Activated CD8-positive, alpha-beta T cell treated with anti-CD3 and anti-CD28 coated beads, Interleukin-2, amount 10 ng/mL, durations not matched to agents 7 days and 5 days (primary cell): ENCODE data around the gene MCM9. TPM values are rescaled to one million over a fixed set of nuclear protein-coding genes. Genes with fewer than 3 reads are reported as not detected.

Experiments
- ATAC-seq: fragments of 150-1000 bp; cut with Tn5 transposase; one replicate; pipeline ENCODE4 v1.10.0; 2021; ENCODE audit warnings: moderate library complexity
- CTCF ChIA-PET: fragments of 350-600 bp; sonication (Branson Sonifier 250); formaldehyde crosslinking; loops from one replicate; lab custom pipeline; 2021; ENCODE audit warnings: antibody characterized with exemption; lab: Charles Lee
- POLR2A ChIA-PET: fragments of 350-600 bp; sonication (Branson Sonifier 250); formaldehyde crosslinking; loops from one replicate; lab custom pipeline; 2021; ENCODE audit warnings: antibody characterized with exemption; lab: Charles Lee
- DNase-seq: peaks from one replicate; pipeline ENCODE4 v3.0.0-alpha.2; 2020
- H3K27ac Mint-ChIP-seq: one replicate; pipeline ENCODE4 v1.8.0; 2021; ENCODE audit warnings: mild to moderate bottlenecking, mixed read lengths
- H3K27me3 Mint-ChIP-seq: one replicate; pipeline ENCODE4 v1.8.0; 2021; ENCODE audit warnings: low read depth, mixed read lengths
- H3K36me3 Mint-ChIP-seq: one replicate; pipeline ENCODE4 v1.8.0; 2021; ENCODE audit warnings: low read depth, mixed read lengths
- H3K4me1 Mint-ChIP-seq: one replicate; pipeline ENCODE4 v1.8.0; 2021; ENCODE audit warnings: low read depth, mixed read lengths
- H3K4me3 Mint-ChIP-seq: one replicate; pipeline ENCODE4 v1.8.0; 2021; ENCODE audit warnings: mild to moderate bottlenecking, mixed read lengths
- H3K9me3 Mint-ChIP-seq: one replicate; pipeline ENCODE4 v1.8.0; 2022; ENCODE audit warnings: mixed read lengths; ENCODE audit not compliant: insufficient read depth
- total RNA-seq, 2 experiments: library from RNA; stranded (reverse); gene quantifications; one replicate each; pipeline ENCODE4 v1.2.3, GENCODE V29; 2021

Gene MCM9
- total RNA-seq, 2 experiments from 2014 or later = 18.1 to 18.8 TPM

DNA sequence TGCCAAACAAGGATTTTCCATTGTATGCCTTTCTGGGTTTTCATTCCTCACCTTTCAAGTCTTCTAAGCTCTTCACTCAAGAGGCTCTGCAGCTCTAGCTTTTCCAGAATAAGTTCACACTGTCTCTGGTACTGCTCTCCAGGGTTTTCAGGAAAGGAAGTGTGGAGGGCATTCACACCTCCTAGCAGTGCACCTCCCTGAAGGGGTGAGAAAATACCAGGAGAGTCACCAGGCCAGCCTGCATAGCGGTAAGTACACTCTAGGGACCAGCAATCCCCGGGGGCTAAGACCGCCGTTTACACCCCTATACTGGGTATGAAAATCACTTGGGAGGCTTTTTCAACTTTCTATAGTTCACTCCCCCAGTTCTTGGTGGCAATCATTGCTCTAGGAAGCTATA, 108.9 kb downstream of the MCM9 start:
- H3K27ac Mint-ChIP-seq = no peak overlapping the region
- no peak overlapping the region for H3K4me3 Mint-ChIP-seq
- POLR2A ChIA-PET = no interaction called here
- no peaks in the 10 kb centered on the region for H3K27me3 Mint-ChIP-seq
- peaks cover 54% of the 10 kb centered on the region for H3K36me3 Mint-ChIP-seq
- peaks cover 4% of the 10 kb centered on the region for H3K4me1 Mint-ChIP-seq
- DNase-seq = no peak
- peaks cover 8% of the 10 kb centered on the region for H3K9me3 Mint-ChIP-seq
- no peak for ATAC-seq
- CTCF ChIA-PET = no interaction called here

DNA sequence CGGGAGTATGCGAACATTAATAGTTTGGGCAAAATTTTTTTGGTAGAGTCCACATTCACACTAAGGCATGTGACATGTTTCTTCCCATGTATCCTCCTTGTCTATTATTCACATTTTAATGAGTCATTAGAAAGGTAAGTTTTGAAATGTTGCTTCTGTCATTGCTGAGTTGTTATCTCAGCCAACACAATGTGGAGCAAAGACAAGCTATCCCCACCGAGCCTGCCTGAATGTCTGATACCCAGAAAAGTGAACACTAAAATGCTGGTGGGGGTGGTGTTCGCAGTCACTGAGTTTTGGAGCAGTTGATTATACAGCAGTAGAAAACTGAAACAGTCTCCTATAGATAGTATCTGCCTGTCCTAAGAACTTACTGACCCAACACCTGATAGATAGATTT, 109.3 kb downstream of the MCM9 start:
- H3K9me3 Mint-ChIP-seq = peaks cover 11% of the 10 kb centered on the region
- peaks cover 58% of the 10 kb centered on the region for H3K36me3 Mint-ChIP-seq
- DNase-seq (no peak), ATAC-seq (no peak)
- CTCF ChIA-PET = no interaction called here
- POLR2A ChIA-PET = no interaction called here
- peaks cover 4% of the 10 kb centered on the region for H3K4me1 Mint-ChIP-seq
- no peaks in the 10 kb centered on the region for H3K27me3 Mint-ChIP-seq
- H3K4me3 Mint-ChIP-seq = no peak overlapping the region
- H3K27ac Mint-ChIP-seq = no peak overlapping the region

DNA sequence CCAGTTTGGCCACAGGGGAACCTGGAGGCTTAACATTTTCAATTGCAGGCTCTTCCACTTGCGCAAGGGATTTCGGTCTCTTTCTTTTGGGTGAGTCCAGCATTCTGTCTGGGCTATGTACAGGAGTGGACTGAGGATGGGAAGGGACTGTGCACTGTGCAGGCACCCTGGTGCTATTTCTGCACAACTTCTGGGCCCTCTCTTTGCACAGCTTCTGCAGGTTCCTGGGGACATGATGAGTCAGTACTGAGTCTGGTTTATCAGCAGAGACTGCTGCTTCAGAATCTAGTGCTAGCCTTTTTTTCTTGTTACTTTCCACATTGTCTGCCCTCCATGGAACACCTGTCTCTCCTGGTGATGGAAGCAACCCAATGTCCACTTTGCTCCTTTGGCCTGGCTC, 119.5 kb downstream of the MCM9 start:
- Mint-ChIP-seq H3K4me3 (no peak overlapping the region), H3K4me1 (peaks cover 27% of the 10 kb centered on the region), H3K36me3 (peaks cover 54% of the 10 kb centered on the region), H3K27ac (peak overlapping the region; percentile 23), H3K27me3 (no peaks in the 10 kb centered on the region), H3K9me3 (peaks cover 15% of the 10 kb centered on the region)
- ChIA-PET CTCF (no interaction called here), POLR2A (interaction anchor here (0.8 to 1.7 kb wide), 2 partner anchors 80 to 106 kb away, joined by 3 to 4 read pairs; no protein-coding TSS in a partner anchor)
- DNase-seq (no peak), ATAC-seq (no peak)

DNA sequence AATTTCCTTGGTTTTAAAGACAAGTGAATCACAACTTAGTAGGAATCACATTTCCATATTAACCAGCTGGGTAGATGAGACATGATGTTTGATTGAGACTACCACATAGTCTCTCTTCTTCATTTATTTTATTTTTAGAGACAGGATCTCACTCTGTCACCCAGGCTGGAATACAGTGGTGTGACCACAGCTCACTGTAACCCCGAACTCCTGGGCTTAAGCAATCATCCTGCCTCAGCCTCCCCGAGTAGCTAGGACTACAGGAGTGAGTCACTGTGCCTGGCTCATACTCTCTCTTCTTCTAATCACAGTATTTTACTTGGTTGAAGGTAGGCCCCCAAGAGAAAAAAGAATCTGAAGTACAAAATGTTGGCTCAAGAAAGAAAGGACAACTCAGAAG, 121.2 kb downstream of the MCM9 start:
- DNase-seq = no peak
- ChIA-PET POLR2A (interaction anchor here (0.6 to 1.7 kb wide), 3 partner anchors 28 to 105 kb away, joined by 3 to 4 read pairs (median 3); no protein-coding TSS in a partner anchor), CTCF (interaction anchor here (0.7 to 1.3 kb wide), 3 partner anchors 13 to 529 kb away, joined by 3 to 4 read pairs (median 3); no protein-coding TSS in a partner anchor)
- Mint-ChIP-seq H3K4me3 (no peak overlapping the region), H3K4me1 (peaks cover 44% of the 10 kb centered on the region), H3K36me3 (peaks cover 59% of the 10 kb centered on the region), H3K27me3 (no peaks in the 10 kb centered on the region), H3K27ac (no peak overlapping the region), H3K9me3 (peaks cover 10% of the 10 kb centered on the region)
- no peak for ATAC-seq

DNA sequence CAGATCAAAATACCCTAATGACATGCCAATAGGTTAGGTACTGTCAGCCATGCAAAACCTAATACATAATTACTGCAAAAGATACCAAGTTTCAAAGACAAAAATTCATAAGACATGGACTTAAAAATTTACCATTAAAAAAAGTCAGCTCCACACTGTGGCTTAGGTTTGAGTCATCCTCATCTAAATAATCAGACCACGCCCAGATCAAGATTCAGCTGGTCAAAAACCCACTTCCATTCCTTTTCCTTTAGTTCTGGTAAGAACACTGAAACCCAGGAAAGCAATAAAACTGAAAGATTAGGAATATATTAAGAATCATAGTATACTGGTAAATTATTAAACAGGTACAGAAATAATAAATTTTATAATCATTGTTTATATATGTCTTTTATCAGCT, 122.0 kb downstream of the MCM9 start:
- CTCF ChIA-PET = interaction anchor here (0.7 to 1.3 kb wide), 3 partner anchors 12 to 529 kb away, joined by 3 to 4 read pairs (median 3); no protein-coding TSS in a partner anchor
- Mint-ChIP-seq H3K9me3 (peaks cover 10% of the 10 kb centered on the region), H3K36me3 (peaks cover 62% of the 10 kb centered on the region), H3K27me3 (no peaks in the 10 kb centered on the region), H3K4me3 (no peak overlapping the region), H3K4me1 (peaks cover 52% of the 10 kb centered on the region), H3K27ac (no peak overlapping the region)
- no peak for DNase-seq
- ATAC-seq = no peak
- POLR2A ChIA-PET = interaction anchor here (0.8 kb wide), 1 partner anchor 104 kb away, joined by 3 read pairs; no protein-coding TSS in a partner anchor

DNA sequence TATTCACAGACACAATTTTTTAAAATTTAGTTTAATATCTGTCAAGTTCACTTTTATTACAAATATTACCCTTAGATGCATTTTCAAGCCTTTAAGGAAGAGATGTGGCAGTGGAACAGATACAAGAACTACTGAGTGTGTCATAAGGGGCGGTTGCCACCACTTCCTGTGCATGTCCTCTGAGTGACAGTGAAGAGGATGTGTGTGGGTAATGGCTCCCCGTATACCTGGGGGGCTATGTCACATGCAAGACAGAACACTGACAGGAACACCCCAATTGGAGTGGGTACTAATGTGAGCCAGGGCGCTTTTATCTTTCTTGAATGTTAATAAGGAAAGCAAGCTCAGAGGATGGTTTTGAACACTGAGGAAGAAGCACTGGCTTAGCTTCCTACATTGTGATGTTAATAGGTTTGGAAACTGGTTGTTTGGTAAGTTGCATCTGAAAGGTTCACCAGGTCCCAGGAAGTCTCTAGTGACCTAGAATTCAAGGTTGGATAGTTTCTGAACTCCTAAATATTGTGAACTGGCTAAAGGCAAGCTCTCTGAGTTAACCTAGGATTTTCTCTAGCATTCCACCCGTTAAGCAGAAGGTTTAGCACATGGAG, 124.4 kb downstream of the MCM9 start:
- ChIA-PET POLR2A (interaction anchor here (0.6 to 1.2 kb wide), 3 partner anchors 81 to 1311 kb away, joined by 3 to 5 read pairs (median 3); no protein-coding TSS in a partner anchor), CTCF (interaction anchor here (0.8 to 1.1 kb wide), 3 partner anchors 10 to 86 kb away, joined by 3 to 4 read pairs (median 3); no protein-coding TSS in a partner anchor)
- Mint-ChIP-seq H3K4me3 (peak overlapping the region; percentile 60), H3K9me3 (peaks cover 10% of the 10 kb centered on the region), H3K4me1 (peaks cover 52% of the 10 kb centered on the region), H3K27me3 (no peaks in the 10 kb centered on the region), H3K36me3 (peaks cover 52% of the 10 kb centered on the region), H3K27ac (peak overlapping the region; percentile 92)
- peak; percentile 88 for DNase-seq
- ATAC-seq = peak; percentile 93

DNA sequence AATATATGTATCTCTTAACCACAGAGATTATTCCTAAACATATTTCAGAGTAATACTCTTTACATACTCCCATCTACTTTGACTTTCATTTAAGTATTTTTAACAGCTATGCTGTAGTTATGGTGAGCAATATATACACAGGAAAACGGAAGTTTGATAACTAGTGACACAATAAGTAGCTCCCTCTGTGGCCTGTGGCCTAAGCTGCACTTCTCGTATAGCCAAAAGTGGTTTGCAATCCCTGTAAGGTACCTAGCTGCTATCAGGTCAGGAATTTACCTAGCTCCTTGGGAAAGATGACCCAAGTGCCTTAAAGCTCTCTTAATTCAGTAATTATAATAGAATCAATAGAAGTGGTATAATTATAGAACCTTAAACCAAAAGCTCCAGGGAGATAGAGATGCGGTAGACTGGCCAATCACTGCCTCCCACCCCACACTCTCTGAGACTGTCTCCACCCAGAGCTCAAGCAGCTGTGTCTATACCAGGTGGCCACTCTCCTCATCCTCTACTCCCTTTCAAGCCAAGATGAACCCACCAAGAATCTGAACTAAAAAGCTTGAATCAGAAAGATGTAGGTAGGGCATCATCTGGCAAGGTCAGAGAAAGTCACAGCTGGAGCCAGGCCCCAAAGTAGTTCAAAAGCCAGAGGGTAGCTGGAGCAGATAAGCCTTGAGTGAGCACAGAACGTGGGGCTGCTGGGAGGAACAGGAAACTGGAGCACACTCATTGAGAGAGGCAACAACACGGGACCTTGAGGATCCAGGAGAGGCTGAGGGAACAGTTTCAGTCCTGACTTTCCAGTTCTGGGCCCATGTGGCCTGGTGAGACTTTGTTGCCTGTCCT, 125.9 kb downstream of the MCM9 start:
- peak; percentile 51 for ATAC-seq
- ChIA-PET POLR2A (interaction anchor here (0.6 to 2.1 kb wide), 3 partner anchors 73 to 99 kb away, joined by 3 to 17 read pairs (median 4); partner anchors contain the start of gene ASF1A), CTCF (interaction anchor here (0.6 to 2.9 kb wide), 11 partner anchors 9 to 524 kb away, joined by 3 to 21 read pairs (median 5); partner anchors contain the start of gene ASF1A)
- no peaks in the 10 kb centered on the region for H3K27me3 Mint-ChIP-seq
- H3K4me1 Mint-ChIP-seq = peaks cover 50% of the 10 kb centered on the region
- H3K27ac Mint-ChIP-seq = peak overlapping the region; percentile 92
- H3K4me3 Mint-ChIP-seq = no peak overlapping the region
- peaks cover 10% of the 10 kb centered on the region for H3K9me3 Mint-ChIP-seq
- peak; percentile 54 for DNase-seq
- peaks cover 43% of the 10 kb centered on the region for H3K36me3 Mint-ChIP-seq

DNA sequence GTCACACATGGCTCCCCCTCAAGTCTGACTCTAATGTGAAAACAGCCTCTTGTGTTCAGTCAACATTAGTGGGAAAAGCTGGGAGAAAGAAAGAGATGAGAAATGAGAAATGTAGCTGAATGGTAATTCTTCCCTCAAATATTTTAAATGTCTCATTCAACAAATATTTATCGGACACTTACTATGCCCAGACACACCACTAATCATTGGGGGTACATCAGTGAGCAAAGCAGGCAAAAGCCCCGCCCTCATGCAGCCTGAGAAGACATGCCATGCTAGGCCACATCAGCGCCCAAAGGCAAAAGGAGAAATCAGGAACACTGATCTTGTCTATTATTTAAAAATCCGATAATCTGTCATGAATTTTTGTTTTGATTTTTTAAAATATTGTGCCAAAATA, 130.9 kb downstream of the MCM9 start:
- ATAC-seq (no peak), DNase-seq (no peak)
- Mint-ChIP-seq H3K9me3 (no peaks in the 10 kb centered on the region), H3K27ac (no peak overlapping the region), H3K4me1 (peaks cover 27% of the 10 kb centered on the region), H3K4me3 (no peak overlapping the region), H3K36me3 (peaks cover 9% of the 10 kb centered on the region), H3K27me3 (no peaks in the 10 kb centered on the region)
- ChIA-PET POLR2A (no interaction called here), CTCF (interaction anchor here (1.2 to 2.0 kb wide), 2 partner anchors 239 to 307 kb away, joined by 7 read pairs; no protein-coding TSS in a partner anchor)

DNA sequence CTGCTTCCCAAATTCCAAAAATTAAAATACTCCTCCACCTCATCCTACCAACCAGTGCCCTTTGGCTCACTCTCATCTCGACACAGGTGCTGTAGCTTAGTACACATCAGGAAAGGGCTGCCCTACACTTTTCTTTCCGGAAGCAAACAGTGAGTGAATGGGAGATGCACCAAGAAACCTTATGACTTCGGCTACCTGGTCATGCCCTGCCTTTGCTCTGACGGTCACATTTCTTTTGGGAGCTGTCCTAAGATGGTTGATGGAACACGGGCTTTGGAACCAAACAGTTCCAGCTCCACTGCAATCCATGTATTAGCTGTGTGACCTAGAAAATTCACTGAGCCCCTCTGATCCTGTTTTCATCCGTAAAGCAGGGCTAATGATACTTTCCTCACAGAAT, 133.7 kb downstream of the MCM9 start:
- no peaks in the 10 kb centered on the region for H3K9me3 Mint-ChIP-seq
- H3K4me3 Mint-ChIP-seq = no peak overlapping the region
- DNase-seq (no peak), ATAC-seq (no peak)
- POLR2A ChIA-PET = interaction anchor here (1.1 to 2.1 kb wide), 3 partner anchors 92 to 236 kb away, joined by 4 to 21 read pairs (median 16); partner anchors contain the start of gene ASF1A
- H3K27me3 Mint-ChIP-seq = no peaks in the 10 kb centered on the region
- H3K4me1 Mint-ChIP-seq = peaks cover 34% of the 10 kb centered on the region
- CTCF ChIA-PET = interaction anchor here (0.8 to 4.3 kb wide), 29 partner anchors 8 to 515 kb away, joined by 3 to 36 read pairs (median 5); partner anchors contain the start of genes ASF1A and CEP85L
- H3K27ac Mint-ChIP-seq = peak overlapping the region; percentile 75
- peaks cover 15% of the 10 kb centered on the region for H3K36me3 Mint-ChIP-seq

DNA sequence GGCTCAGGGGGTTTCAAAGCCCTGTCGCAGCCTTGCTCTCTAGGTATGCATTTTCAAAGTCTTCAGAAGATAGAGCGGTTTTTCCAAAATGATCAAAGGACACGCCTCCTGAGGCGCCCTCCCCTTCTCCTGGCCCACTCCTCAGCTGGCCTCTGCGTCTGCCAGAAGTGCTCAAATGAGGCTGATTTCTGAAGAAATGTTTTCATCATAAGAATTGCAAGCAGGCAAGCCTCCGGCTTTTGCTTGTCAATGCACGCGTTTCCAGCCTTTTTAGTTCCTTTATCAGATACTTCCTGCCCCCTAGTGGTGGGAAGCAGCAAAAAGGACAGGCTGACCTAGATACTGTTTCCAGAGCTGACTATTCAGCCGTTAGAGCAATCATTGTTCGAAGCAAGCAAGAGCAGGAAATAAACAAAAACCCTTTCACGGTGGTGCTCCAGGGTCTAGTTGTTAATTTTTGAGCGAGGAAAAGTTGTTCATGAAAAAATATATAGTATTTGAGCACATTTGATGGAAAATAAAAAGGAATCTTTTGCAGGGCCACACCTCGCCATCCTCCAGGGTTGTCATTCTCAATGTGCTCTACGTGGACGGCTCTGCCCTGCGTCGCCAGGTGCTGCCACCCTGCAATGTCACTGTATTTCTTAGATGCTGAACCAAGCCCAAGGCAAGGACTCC, 134.4 kb downstream of the MCM9 start:
- no peaks in the 10 kb centered on the region for H3K27me3 Mint-ChIP-seq
- H3K4me3 Mint-ChIP-seq = peak overlapping the region; percentile 45
- peak; percentile 92 for DNase-seq
- POLR2A ChIA-PET = interaction anchor here (1.1 to 2.1 kb wide), 3 partner anchors 91 to 235 kb away, joined by 4 to 21 read pairs (median 16); partner anchors contain the start of gene ASF1A
- H3K27ac Mint-ChIP-seq = peak overlapping the region; percentile 81
- peaks cover 22% of the 10 kb centered on the region for H3K36me3 Mint-ChIP-seq
- CTCF ChIA-PET = interaction anchor here (0.6 to 4.3 kb wide), 46 partner anchors 8 to 516 kb away, joined by 3 to 36 read pairs (median 4); partner anchors contain the start of genes ASF1A and CEP85L
- H3K4me1 Mint-ChIP-seq = peaks cover 40% of the 10 kb centered on the region
- ATAC-seq = peak; percentile 95
- no peaks in the 10 kb centered on the region for H3K9me3 Mint-ChIP-seq
